DOHH2 (cell line): Measurements from ENCODE around the gene CARD8.

Experiments
- H3F3A ChIP-seq: fragments of 200-600 bp; sonication (generic), shearing (Covaris generic); 2 replicates; pipeline ENCODE4 v1.6.0; 2016; ENCODE audit warnings: antibody characterized with exemption, mild to moderate bottlenecking; ENCODE audit not compliant: control insufficient read depth, insufficient read depth
- H3K27ac ChIP-seq: fragments of 200-600 bp; sonication (generic); 2 replicates; pipeline ENCODE4 v1.5.1; 2014; ENCODE audit warnings: low read depth, mild to moderate bottlenecking, low read length, moderate library complexity
- H3K27me3 ChIP-seq: fragments of 200-600 bp; sonication (generic); 2 replicates; pipeline ENCODE4 v1.6.1; 2014; ENCODE audit warnings: mild to moderate bottlenecking, low read length, mixed read lengths; ENCODE audit not compliant: control insufficient read depth
- H3K36me3 ChIP-seq: fragments of 200-600 bp; sonication (generic); 2 replicates; pipeline ENCODE4 v1.6.1; 2014; ENCODE audit warnings: mild to moderate bottlenecking, low read length, moderate library complexity, mixed read lengths; ENCODE audit not compliant: control insufficient read depth
- H3K4me1 ChIP-seq: fragments of 200-600 bp; sonication (generic); 2 replicates; pipeline ENCODE4 v1.6.1; 2014; ENCODE audit warnings: mild to moderate bottlenecking, low read length, mixed read lengths; ENCODE audit not compliant: control insufficient read depth
- H3K4me2 ChIP-seq: fragments of 200-600 bp; sonication (generic); 2 replicates; pipeline ENCODE4 v1.6.0; 2014; ENCODE audit warnings: mild to moderate bottlenecking, low read length, moderate library complexity
- H3K4me3 ChIP-seq: fragments of 200-600 bp; sonication (generic); 2 replicates; pipeline ENCODE4 v1.5.1; 2014; ENCODE audit warnings: mild to moderate bottlenecking, low read length, mixed read lengths
- H3K79me2 ChIP-seq: fragments of 200-600 bp; sonication (generic); 2 replicates; pipeline ENCODE4 v1.6.1; 2014; ENCODE audit warnings: mild to moderate bottlenecking, low read length, mixed read lengths; ENCODE audit not compliant: control insufficient read depth
- H3K9me2 ChIP-seq: fragments of 200-600 bp; sonication (generic); replicated peaks from 2 replicates; pipeline ENCODE4 v1.6.1; 2014; ENCODE audit warnings: mild to moderate bottlenecking, low read length, mixed read lengths; ENCODE audit not compliant: control insufficient read depth
- H3K9me3 ChIP-seq: fragments of 200-600 bp; sonication (generic); 2 replicates; pipeline ENCODE4 v1.6.1; 2014; ENCODE audit warnings: antibody characterized with exemption, low read length, mixed read lengths; ENCODE audit not compliant: control insufficient read depth, insufficient read depth
- H4K20me1 ChIP-seq: fragments of 200-600 bp; sonication (generic); 2 replicates; pipeline ENCODE4 v1.6.0; 2014; ENCODE audit warnings: low read depth, mild to moderate bottlenecking, antibody characterized with exemption, low read length, moderate library complexity; ENCODE audit not compliant: control insufficient read depth, insufficient read depth
- EZH2phosphoT487 ChIP-seq: fragments of 200-600 bp; sonication (generic); IDR thresholded peaks from 2 replicates; pipeline ENCODE4 v1.6.1; 2017; ENCODE audit warnings: borderline replicate concordance, mild to moderate bottlenecking, antibody characterized with exemption, low read length, moderate library complexity, mixed read lengths
- TF ChIP-seq, protein P1 (sequence below): fragments of 200-600 bp; sonication (generic); IDR thresholded peaks from one replicate; pipeline ENCODE4 v1.5.1; 2014; ENCODE audit warnings: antibody characterized with exemption, mild to moderate bottlenecking, low read depth, low read length; ENCODE audit not compliant: poor library complexity, severe bottlenecking

Gene CARD8

DNA sequence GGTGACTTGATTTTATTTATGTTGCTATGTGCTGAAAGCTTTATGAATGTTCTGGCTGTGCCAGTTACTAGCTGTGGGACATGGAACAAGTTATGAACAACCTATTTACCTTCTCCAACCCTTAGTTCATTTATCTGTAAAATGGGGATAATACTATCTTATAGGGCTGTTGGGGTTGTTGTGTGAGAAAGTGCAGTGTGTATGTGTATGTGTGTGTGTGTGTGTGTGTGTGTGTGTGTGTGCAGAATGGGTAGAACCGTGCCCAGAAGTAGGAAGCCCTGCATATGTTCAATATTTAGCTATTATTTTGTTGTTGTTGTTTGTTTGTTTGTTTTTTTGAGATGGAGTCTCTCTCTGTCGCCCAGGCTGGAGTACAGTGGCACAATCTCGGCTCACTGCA lies 64.8 kb downstream of the CARD8 start:
- no peaks in the 10 kb centered on the region for H3K9me3 ChIP-seq
- H3K36me3 ChIP-seq = peaks cover 24% of the 10 kb centered on the region
- H3K27me3 ChIP-seq = no peaks in the 10 kb centered on the region
- no peak overlapping the region for H3K27ac ChIP-seq
- peaks cover 9% of the 10 kb centered on the region for H3F3A ChIP-seq
- H3K79me2 ChIP-seq = no peaks in the 10 kb centered on the region
- no peaks in the 10 kb centered on the region for H4K20me1 ChIP-seq
- no peak for TF ChIP-seq EZH2phosphoT487
- TF ChIP-seq, protein P1, sequence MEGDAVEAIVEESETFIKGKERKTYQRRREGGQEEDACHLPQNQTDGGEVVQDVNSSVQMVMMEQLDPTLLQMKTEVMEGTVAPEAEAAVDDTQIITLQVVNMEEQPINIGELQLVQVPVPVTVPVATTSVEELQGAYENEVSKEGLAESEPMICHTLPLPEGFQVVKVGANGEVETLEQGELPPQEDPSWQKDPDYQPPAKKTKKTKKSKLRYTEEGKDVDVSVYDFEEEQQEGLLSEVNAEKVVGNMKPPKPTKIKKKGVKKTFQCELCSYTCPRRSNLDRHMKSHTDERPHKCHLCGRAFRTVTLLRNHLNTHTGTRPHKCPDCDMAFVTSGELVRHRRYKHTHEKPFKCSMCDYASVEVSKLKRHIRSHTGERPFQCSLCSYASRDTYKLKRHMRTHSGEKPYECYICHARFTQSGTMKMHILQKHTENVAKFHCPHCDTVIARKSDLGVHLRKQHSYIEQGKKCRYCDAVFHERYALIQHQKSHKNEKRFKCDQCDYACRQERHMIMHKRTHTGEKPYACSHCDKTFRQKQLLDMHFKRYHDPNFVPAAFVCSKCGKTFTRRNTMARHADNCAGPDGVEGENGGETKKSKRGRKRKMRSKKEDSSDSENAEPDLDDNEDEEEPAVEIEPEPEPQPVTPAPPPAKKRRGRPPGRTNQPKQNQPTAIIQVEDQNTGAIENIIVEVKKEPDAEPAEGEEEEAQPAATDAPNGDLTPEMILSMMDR = no peak
- H3K4me2 ChIP-seq = no peak overlapping the region
- H3K4me3 ChIP-seq = no peak overlapping the region
- peaks cover 23% of the 10 kb centered on the region for H3K4me1 ChIP-seq
- no peaks in the 10 kb centered on the region for H3K9me2 ChIP-seq

DNA sequence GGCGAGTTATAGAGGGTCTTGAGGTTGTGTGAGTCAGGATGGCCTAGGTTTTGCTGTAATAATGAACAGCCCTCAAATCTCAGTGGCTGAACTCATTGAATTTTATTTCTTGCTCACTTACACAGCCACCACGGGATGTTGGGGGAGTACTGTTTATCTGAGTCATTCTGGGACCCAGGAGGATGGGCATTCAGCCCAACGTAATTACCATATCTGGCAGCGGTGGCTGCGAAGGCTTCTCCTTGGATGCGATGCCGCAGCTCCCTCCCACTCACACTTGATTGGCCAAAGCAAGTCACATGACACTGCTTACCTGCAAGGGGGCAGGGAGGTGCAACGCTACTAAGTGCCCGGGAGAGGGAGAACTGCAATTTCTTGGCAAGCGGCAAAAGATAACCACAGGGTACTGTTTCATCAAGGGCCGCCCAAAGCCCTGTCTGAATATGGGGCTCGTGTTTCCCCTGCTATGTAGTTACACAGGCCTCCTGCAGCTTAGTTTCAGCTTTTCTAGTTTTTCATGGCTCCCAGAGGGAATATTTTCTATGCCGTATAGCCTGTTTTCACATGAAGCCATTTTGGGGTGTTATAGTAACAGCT lies 65.3 kb downstream of the CARD8 start:
- no peak overlapping the region for H3K27ac ChIP-seq

DNA sequence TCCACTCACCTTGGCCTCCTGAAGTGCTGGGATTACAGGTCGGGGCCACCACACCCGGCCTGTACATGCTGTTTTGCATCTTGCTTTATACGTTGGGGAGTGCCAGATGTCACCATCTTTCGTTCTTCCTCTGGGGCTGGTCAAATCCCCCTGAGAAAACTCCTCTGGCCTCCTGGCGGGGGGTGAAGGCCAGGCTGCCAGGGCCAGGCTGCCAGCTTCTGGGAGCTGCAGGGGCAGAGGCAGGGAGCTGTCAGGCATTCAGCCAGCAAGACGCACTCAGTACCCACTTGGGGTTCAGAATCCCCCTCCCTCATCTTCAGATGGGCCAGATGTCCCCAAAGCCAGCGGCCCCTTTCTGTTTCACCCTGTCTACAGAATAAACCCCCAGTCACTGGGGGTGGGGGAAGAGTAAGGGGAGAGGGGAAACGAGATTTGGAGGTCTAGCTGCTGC lies 69.1 kb downstream of the CARD8 start:
- Histone ChIP-seq H4K20me1 (no peaks in the 10 kb centered on the region), H3K4me3 (peak overlapping the region; percentile 70), H3K9me3 (no peaks in the 10 kb centered on the region; the same call in 1 of the 2 replicates), H3K27me3 (no peaks in the 10 kb centered on the region), H3K79me2 (no peaks in the 10 kb centered on the region), H3K4me2 (peak overlapping the region; percentile 82), H3K36me3 (peaks cover 39% of the 10 kb centered on the region), H3F3A (peaks cover 21% of the 10 kb centered on the region), H3K27ac (peak overlapping the region; percentile 92), H3K9me2 (no peaks in the 10 kb centered on the region), H3K4me1 (peaks cover 46% of the 10 kb centered on the region)
- no peak for TF ChIP-seq EZH2phosphoT487
- TF ChIP-seq, protein P1 = no peak

More for the DNA sequence above, 65.3 kb downstream of the CARD8 start:
- peaks cover 24% of the 10 kb centered on the region for H3K36me3 ChIP-seq
- TF ChIP-seq EZH2phosphoT487 = no peak
- TF ChIP-seq, protein P1 = no peak
- H3K9me2 ChIP-seq = no peaks in the 10 kb centered on the region
- no peak overlapping the region for H3K4me3 ChIP-seq
- peaks cover 10% of the 10 kb centered on the region for H3F3A ChIP-seq
- no peaks in the 10 kb centered on the region for H3K27me3 ChIP-seq
- H3K9me3 ChIP-seq = no peaks in the 10 kb centered on the region
- H4K20me1 ChIP-seq = no peaks in the 10 kb centered on the region
- no peak overlapping the region for H3K4me2 ChIP-seq
- peaks cover 28% of the 10 kb centered on the region for H3K4me1 ChIP-seq
- H3K79me2 ChIP-seq = no peaks in the 10 kb centered on the region
